Measurements from ENCODE around the gene ERBB4.

ERBB4 gene

GRCh38 chr2:212428681-212429478 lies 109.7 kb downstream of the ERBB4 start:
- DNase-seq (ENCODE audit: low read depth, low spot score) = peak; percentile 26

GRCh38 chr2:212427638-212428037 lies 111.0 kb downstream of the ERBB4 start:
- no peak for DNase-seq (ENCODE audit: low read depth, low spot score)

GRCh38 chr2:212426637-212427412 lies 111.8 kb downstream of the ERBB4 start:
- no peak for DNase-seq (ENCODE audit: low read depth, low spot score)

GRCh38 chr2:212424082-212424481 lies 114.5 kb downstream of the ERBB4 start:
- DNase-seq (ENCODE audit: low read depth, low spot score) = no peak

- no peak for DNase-seq (ENCODE audit: low read depth, low spot score)
These were observed 115.5 kb downstream of the ERBB4 start for GRCh38 chr2:212423089-212423488.

GRCh38 chr2:212421556-212422334 lies 116.9 kb downstream of the ERBB4 start:
- DNase-seq (ENCODE audit: low read depth, low spot score) = no peak

GRCh38 chr2:212416086-212416485 lies 122.5 kb downstream of the ERBB4 start:
- DNase-seq (ENCODE audit: low read depth, low spot score) = no peak

- no peak for DNase-seq (ENCODE audit: low read depth, low spot score)
These were observed 123.8 kb downstream of the ERBB4 start for GRCh38 chr2:212414767-212415211.

- DNase-seq (ENCODE audit: low read depth, low spot score) = no peak
These were observed 129.0 kb downstream of the ERBB4 start for GRCh38 chr2:212409560-212409959.

- no peak for DNase-seq (ENCODE audit: low read depth, low spot score)
These were observed 130.1 kb downstream of the ERBB4 start for GRCh38 chr2:212408524-212408923.

GRCh38 chr2:212406716-212407115 lies 131.9 kb downstream of the ERBB4 start:
- no peak for DNase-seq (ENCODE audit: low read depth, low spot score)

GRCh38 chr2:212402316-212402715 lies 136.3 kb downstream of the ERBB4 start:
- no peak for DNase-seq (ENCODE audit: low read depth, low spot score)

- DNase-seq (ENCODE audit: low read depth, low spot score) = no peak
These were observed 140.3 kb downstream of the ERBB4 start for GRCh38 chr2:212398316-212398715.

GRCh38 chr2:212392544-212392943 lies 146.1 kb downstream of the ERBB4 start:
- no peak for DNase-seq (ENCODE audit: low read depth, low spot score)

GRCh38 chr2:212392043-212392442 lies 146.6 kb downstream of the ERBB4 start:
- DNase-seq (ENCODE audit: low read depth, low spot score) = no peak

- DNase-seq (ENCODE audit: low read depth, low spot score) = no peak
These were observed 151.5 kb downstream of the ERBB4 start for GRCh38 chr2:212387146-212387545.

GRCh38 chr2:212385241-212385640 lies 153.4 kb downstream of the ERBB4 start:
- DNase-seq (ENCODE audit: low read depth, low spot score) = no peak

- DNase-seq (ENCODE audit: low read depth, low spot score) = no peak
These were observed 154.6 kb downstream of the ERBB4 start for GRCh38 chr2:212384027-212384426.

GRCh38 chr2:212381428-212382102 lies 157.0 kb downstream of the ERBB4 start:
- DNase-seq (ENCODE audit: low read depth, low spot score) = no peak

- DNase-seq (ENCODE audit: low read depth, low spot score) = no peak
These were observed 159.5 kb downstream of the ERBB4 start for GRCh38 chr2:212379103-212379502.

GRCh38 chr2:212367431-212367830 lies 171.2 kb downstream of the ERBB4 start:
- DNase-seq (ENCODE audit: low read depth, low spot score) = no peak
